DOHH2 (cell line): ENCODE results near the gene PEX14.
A peak's percentile ranks its signal among the peaks of the same experiment; 100 is the strongest.

Experiments
- H3F3A ChIP-seq: fragments of 200-600 bp; sonication (generic), shearing (Covaris generic); 2 replicates; pipeline ENCODE4 v1.6.0; 2016; ENCODE audit warnings: antibody characterized with exemption, mild to moderate bottlenecking; ENCODE audit not compliant: control insufficient read depth, insufficient read depth
- H3K27ac ChIP-seq: fragments of 200-600 bp; sonication (generic); 2 replicates; pipeline ENCODE4 v1.5.1; 2014; ENCODE audit warnings: low read depth, mild to moderate bottlenecking, low read length, moderate library complexity
- H3K27me3 ChIP-seq: fragments of 200-600 bp; sonication (generic); 2 replicates; pipeline ENCODE4 v1.6.1; 2014; ENCODE audit warnings: mild to moderate bottlenecking, low read length, mixed read lengths; ENCODE audit not compliant: control insufficient read depth
- H3K36me3 ChIP-seq: fragments of 200-600 bp; sonication (generic); 2 replicates; pipeline ENCODE4 v1.6.1; 2014; ENCODE audit warnings: mild to moderate bottlenecking, low read length, moderate library complexity, mixed read lengths; ENCODE audit not compliant: control insufficient read depth
- H3K4me1 ChIP-seq: fragments of 200-600 bp; sonication (generic); 2 replicates; pipeline ENCODE4 v1.6.1; 2014; ENCODE audit warnings: mild to moderate bottlenecking, low read length, mixed read lengths; ENCODE audit not compliant: control insufficient read depth
- H3K4me2 ChIP-seq: fragments of 200-600 bp; sonication (generic); 2 replicates; pipeline ENCODE4 v1.6.0; 2014; ENCODE audit warnings: mild to moderate bottlenecking, low read length, moderate library complexity
- H3K4me3 ChIP-seq: fragments of 200-600 bp; sonication (generic); 2 replicates; pipeline ENCODE4 v1.5.1; 2014; ENCODE audit warnings: mild to moderate bottlenecking, low read length, mixed read lengths
- H3K79me2 ChIP-seq: fragments of 200-600 bp; sonication (generic); 2 replicates; pipeline ENCODE4 v1.6.1; 2014; ENCODE audit warnings: mild to moderate bottlenecking, low read length, mixed read lengths; ENCODE audit not compliant: control insufficient read depth
- H3K9me2 ChIP-seq: fragments of 200-600 bp; sonication (generic); replicated peaks from 2 replicates; pipeline ENCODE4 v1.6.1; 2014; ENCODE audit warnings: mild to moderate bottlenecking, low read length, mixed read lengths; ENCODE audit not compliant: control insufficient read depth
- H3K9me3 ChIP-seq: fragments of 200-600 bp; sonication (generic); 2 replicates; pipeline ENCODE4 v1.6.1; 2014; ENCODE audit warnings: antibody characterized with exemption, low read length, mixed read lengths; ENCODE audit not compliant: control insufficient read depth, insufficient read depth
- H4K20me1 ChIP-seq: fragments of 200-600 bp; sonication (generic); 2 replicates; pipeline ENCODE4 v1.6.0; 2014; ENCODE audit warnings: low read depth, mild to moderate bottlenecking, antibody characterized with exemption, low read length, moderate library complexity; ENCODE audit not compliant: control insufficient read depth, insufficient read depth
- CTCF ChIP-seq: fragments of 200-600 bp; sonication (generic); IDR thresholded peaks from one replicate; pipeline ENCODE4 v1.5.1; 2014; ENCODE audit warnings: antibody characterized with exemption, mild to moderate bottlenecking, low read depth, low read length; ENCODE audit not compliant: poor library complexity, severe bottlenecking
- EZH2phosphoT487 ChIP-seq: fragments of 200-600 bp; sonication (generic); IDR thresholded peaks from 2 replicates; pipeline ENCODE4 v1.6.1; 2017; ENCODE audit warnings: borderline replicate concordance, mild to moderate bottlenecking, antibody characterized with exemption, low read length, moderate library complexity, mixed read lengths

The PEX14 gene

GRCh38 chr1:10495475-10495817 lies 20.7 kb downstream of the PEX14 start:
- peaks cover 64% of the 10 kb centered on the region for H3K79me2 ChIP-seq
- TF ChIP-seq CTCF (no peak), EZH2phosphoT487 (no peak)
- no peaks in the 10 kb centered on the region for H3K27me3 ChIP-seq
- peak overlapping the region; percentile 71 for H3K4me3 ChIP-seq
- H3K9me2 ChIP-seq: no peaks in the 10 kb centered on the region
- peaks cover 17% of the 10 kb centered on the region for H3K4me1 ChIP-seq
- peak overlapping the region; percentile 91 for H3K4me2 ChIP-seq
- H3K27ac ChIP-seq: no peak overlapping the region
- peaks cover 5% of the 10 kb centered on the region; the same call in 1 of the 2 replicates for H4K20me1 ChIP-seq
- peaks cover 12% of the 10 kb centered on the region for H3K36me3 ChIP-seq
- H3F3A ChIP-seq: 0 out of 2 replicates have a peak, but pooled peaks cover 2% of the 10 kb centered on the region
- H3K9me3 ChIP-seq: no peaks in the 10 kb centered on the region

GRCh38 chr1:10495952-10496351 lies 21.2 kb downstream of the PEX14 start:
- Histone ChIP-seq H3K9me3 (no peaks in the 10 kb centered on the region), H3K79me2 (peaks cover 62% of the 10 kb centered on the region), H3K27me3 (no peaks in the 10 kb centered on the region), H3K4me1 (peaks cover 17% of the 10 kb centered on the region), H4K20me1 (peaks cover 5% of the 10 kb centered on the region; the same call in 1 of the 2 replicates), H3K4me2 (no peak overlapping the region), H3K9me2 (no peaks in the 10 kb centered on the region), H3K4me3 (no peak overlapping the region), H3F3A (0 out of 2 replicates have a peak, but pooled peaks cover 2% of the 10 kb centered on the region), H3K36me3 (peaks cover 12% of the 10 kb centered on the region), H3K27ac (no peak overlapping the region)
- TF ChIP-seq EZH2phosphoT487 (no peak), CTCF (no peak)

GRCh38 chr1:10497109-10497508 lies 22.4 kb downstream of the PEX14 start:
- TF ChIP-seq CTCF: no peak
- no peak for TF ChIP-seq EZH2phosphoT487
- Histone ChIP-seq H3K36me3 (peaks cover 12% of the 10 kb centered on the region), H4K20me1 (peaks cover 5% of the 10 kb centered on the region; the same call in 1 of the 2 replicates), H3K27ac (no peak overlapping the region), H3K9me3 (no peaks in the 10 kb centered on the region), H3F3A (0 out of 2 replicates have a peak, but pooled peaks cover 2% of the 10 kb centered on the region), H3K27me3 (no peaks in the 10 kb centered on the region), H3K4me3 (no peak overlapping the region), H3K9me2 (no peaks in the 10 kb centered on the region), H3K4me2 (no peak overlapping the region), H3K79me2 (peaks cover 62% of the 10 kb centered on the region), H3K4me1 (peaks cover 17% of the 10 kb centered on the region)

- Histone ChIP-seq H3K4me1 (peaks cover 17% of the 10 kb centered on the region), H3F3A (no peaks in the 10 kb centered on the region), H3K4me3 (no peak overlapping the region), H3K36me3 (peaks cover 12% of the 10 kb centered on the region), H3K9me3 (no peaks in the 10 kb centered on the region), H3K79me2 (peaks cover 52% of the 10 kb centered on the region), H4K20me1 (peaks cover 5% of the 10 kb centered on the region; the same call in 1 of the 2 replicates), H3K4me2 (no peak overlapping the region), H3K9me2 (no peaks in the 10 kb centered on the region), H3K27ac (no peak overlapping the region), H3K27me3 (no peaks in the 10 kb centered on the region)
- no peak for TF ChIP-seq EZH2phosphoT487
Observed at GRCh38 chr1:10498231-10498630, 23.5 kb downstream of the PEX14 start.
